HL-60 (cell line): ENCODE measurements around the gene ATP8A1.

Experiments used
- DNase-seq, 2 experiments: peaks; one replicate each; pipeline ENCODE4 v3.0.0-alpha.2; 2010 to 2020; ENCODE audit warnings: low read depth in 1 of 2, low spot score in 1 of 2
- H3K27ac ChIP-seq: fragments of 250-450 bp; sonication (Bioruptor Pico); replicated peaks from 2 replicates; pipeline ENCODE4 v1.5.1; 2020; ENCODE audit warnings: mild to moderate bottlenecking, moderate library complexity
- H3K27me3 ChIP-seq: fragments of 250-450 bp; sonication (Bioruptor Pico); 2 replicates; pipeline ENCODE4 v1.5.1; 2021; ENCODE audit warnings: mild to moderate bottlenecking, moderate library complexity; ENCODE audit not compliant: insufficient read depth, poor library complexity, severe bottlenecking
- H3K4me3 ChIP-seq: replicated peaks from 2 replicates; pipeline ENCODE4 v1.5.1; 2011; ENCODE audit warnings: mild to moderate bottlenecking, control low read depth, low read length; ENCODE audit not compliant: insufficient read depth
- GABPA ChIP-seq: IDR thresholded peaks from 2 replicates; pipeline ENCODE4 v1.6.1; 2012; ENCODE audit warnings: low read depth
- POLR2AphosphoS5 ChIP-seq: IDR thresholded peaks from 2 replicates; pipeline ENCODE4 v1.6.1; 2012; ENCODE audit warnings: low read depth
- SPI1 ChIP-seq: IDR thresholded peaks from 2 replicates; pipeline ENCODE4 v1.6.1; 2012; ENCODE audit warnings: low read depth, mild to moderate bottlenecking, borderline replicate concordance
- TF ChIP-seq, protein P1 (sequence below): IDR thresholded peaks from one replicate; pipeline ENCODE4 v1.5.1; 2011; ENCODE audit warnings: low read length, control low read depth, inconsistent platforms; ENCODE audit not compliant: insufficient read depth
- TF ChIP-seq, protein P2 (sequence below): IDR thresholded peaks from 2 replicates; pipeline ENCODE4 v1.6.1; 2012; ENCODE audit warnings: low read depth; ENCODE audit not compliant: insufficient replicate concordance

ATP8A1 gene

DNA sequence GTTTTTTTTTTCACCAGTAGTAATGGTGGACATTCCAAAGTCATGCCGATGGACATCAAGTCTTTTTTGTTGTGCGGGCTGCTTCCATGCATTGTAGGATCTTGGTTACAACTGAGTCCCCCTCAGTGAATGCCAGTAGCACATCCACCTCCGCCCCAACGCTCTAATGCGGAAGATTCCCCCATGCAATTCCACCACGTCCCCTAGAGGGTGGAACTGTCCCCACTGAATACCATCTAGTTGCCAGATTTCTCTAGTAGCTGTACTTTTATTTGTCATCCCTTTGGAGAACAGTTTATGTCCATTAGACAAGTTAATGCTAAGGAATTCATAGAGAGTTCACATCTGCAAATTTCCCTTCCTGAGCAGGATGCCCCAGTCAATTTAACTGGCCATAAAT lies 252.9 kb downstream of the ATP8A1 start:
- TF ChIP-seq SPI1 (no peak), GABPA (no peak), POLR2AphosphoS5 (no peak)
- TF ChIP-seq, protein P1, sequence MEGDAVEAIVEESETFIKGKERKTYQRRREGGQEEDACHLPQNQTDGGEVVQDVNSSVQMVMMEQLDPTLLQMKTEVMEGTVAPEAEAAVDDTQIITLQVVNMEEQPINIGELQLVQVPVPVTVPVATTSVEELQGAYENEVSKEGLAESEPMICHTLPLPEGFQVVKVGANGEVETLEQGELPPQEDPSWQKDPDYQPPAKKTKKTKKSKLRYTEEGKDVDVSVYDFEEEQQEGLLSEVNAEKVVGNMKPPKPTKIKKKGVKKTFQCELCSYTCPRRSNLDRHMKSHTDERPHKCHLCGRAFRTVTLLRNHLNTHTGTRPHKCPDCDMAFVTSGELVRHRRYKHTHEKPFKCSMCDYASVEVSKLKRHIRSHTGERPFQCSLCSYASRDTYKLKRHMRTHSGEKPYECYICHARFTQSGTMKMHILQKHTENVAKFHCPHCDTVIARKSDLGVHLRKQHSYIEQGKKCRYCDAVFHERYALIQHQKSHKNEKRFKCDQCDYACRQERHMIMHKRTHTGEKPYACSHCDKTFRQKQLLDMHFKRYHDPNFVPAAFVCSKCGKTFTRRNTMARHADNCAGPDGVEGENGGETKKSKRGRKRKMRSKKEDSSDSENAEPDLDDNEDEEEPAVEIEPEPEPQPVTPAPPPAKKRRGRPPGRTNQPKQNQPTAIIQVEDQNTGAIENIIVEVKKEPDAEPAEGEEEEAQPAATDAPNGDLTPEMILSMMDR: no peak
- TF ChIP-seq, protein P2, sequence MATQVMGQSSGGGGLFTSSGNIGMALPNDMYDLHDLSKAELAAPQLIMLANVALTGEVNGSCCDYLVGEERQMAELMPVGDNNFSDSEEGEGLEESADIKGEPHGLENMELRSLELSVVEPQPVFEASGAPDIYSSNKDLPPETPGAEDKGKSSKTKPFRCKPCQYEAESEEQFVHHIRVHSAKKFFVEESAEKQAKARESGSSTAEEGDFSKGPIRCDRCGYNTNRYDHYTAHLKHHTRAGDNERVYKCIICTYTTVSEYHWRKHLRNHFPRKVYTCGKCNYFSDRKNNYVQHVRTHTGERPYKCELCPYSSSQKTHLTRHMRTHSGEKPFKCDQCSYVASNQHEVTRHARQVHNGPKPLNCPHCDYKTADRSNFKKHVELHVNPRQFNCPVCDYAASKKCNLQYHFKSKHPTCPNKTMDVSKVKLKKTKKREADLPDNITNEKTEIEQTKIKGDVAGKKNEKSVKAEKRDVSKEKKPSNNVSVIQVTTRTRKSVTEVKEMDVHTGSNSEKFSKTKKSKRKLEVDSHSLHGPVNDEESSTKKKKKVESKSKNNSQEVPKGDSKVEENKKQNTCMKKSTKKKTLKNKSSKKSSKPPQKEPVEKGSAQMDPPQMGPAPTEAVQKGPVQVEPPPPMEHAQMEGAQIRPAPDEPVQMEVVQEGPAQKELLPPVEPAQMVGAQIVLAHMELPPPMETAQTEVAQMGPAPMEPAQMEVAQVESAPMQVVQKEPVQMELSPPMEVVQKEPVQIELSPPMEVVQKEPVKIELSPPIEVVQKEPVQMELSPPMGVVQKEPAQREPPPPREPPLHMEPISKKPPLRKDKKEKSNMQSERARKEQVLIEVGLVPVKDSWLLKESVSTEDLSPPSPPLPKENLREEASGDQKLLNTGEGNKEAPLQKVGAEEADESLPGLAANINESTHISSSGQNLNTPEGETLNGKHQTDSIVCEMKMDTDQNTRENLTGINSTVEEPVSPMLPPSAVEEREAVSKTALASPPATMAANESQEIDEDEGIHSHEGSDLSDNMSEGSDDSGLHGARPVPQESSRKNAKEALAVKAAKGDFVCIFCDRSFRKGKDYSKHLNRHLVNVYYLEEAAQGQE: no peak
- DNase-seq: no peak
- H3K27ac ChIP-seq: no peak overlapping the region
- peaks cover 17% of the 10 kb centered on the region for H3K27me3 ChIP-seq
- H3K4me3 ChIP-seq: no peak overlapping the region

DNA sequence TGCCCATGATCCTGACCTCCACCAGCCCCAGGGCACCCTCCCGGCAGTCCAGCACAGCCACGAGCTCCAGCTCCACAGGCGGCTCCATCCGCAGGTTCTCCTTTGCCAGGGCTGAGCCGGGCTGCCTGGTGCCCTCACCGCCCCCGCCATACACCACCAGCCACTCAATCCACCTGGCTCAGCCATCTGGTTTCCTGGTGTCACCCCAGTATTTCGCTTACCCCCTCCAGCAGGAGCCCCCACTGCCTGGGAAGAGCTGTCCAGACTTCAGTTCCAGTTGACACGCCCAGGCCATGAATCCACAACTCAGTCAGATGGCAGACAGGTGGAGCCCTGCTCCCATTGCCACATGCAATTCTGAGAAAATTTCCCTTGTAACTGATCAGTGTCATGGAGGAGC lies 255.7 kb downstream of the ATP8A1 start:
- no peak for TF ChIP-seq GABPA
- TF ChIP-seq, protein P2: no peak
- TF ChIP-seq POLR2AphosphoS5: no peak
- TF ChIP-seq SPI1: no peak
- TF ChIP-seq, protein P1: no peak
- no peak overlapping the region for H3K4me3 ChIP-seq
- DNase-seq: no peak
- no peak overlapping the region for H3K27ac ChIP-seq
- H3K27me3 ChIP-seq: peaks cover 41% of the 10 kb centered on the region

DNA sequence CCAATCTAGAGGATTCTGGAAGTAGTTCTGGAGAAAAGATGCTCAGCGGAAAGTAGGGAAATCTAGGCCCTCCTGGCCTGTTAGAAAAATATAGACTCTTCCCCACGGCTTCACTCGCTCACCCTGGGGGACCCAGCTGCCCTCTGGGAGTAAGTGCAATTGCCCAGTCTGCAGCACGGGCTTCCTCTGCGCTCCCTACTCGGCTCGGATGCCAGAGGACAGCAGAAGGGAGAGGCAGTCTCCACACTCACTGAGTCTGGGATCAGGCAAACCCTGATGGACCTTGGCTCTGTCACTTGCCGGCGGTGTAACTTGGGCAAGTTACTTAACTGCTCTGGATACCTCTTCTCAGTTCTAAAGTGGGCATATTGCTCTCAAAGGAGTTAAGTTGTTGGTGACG lies 257.5 kb downstream of the ATP8A1 start:
- TF ChIP-seq, protein P2: no peak
- no peak for TF ChIP-seq GABPA
- Histone ChIP-seq H3K4me3 (no peak overlapping the region), H3K27me3 (peaks cover 52% of the 10 kb centered on the region), H3K27ac (no peak overlapping the region)
- DNase-seq: no peak

DNA sequence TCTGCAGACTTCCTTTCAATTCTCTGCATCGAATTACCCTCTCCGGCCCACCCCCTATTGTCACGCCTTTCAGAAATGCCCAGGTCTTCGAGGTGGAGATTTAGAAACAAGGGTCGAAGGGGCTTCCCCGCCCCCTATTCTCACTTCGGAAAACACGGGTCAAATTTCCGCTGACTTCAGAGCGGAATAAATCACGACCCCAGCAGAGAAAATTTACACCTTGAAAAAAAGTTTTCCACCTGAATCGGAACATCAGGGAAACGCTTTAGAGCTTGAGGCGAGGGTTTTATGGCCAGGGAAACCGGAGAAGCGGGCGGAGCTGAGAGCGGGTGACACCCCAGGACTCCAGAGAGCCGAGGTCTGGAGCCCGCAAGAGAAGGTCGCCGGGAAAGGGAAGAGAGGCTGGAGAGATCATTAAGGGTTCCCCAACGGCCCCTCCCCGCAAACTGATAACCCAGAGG lies 258.0 kb downstream of the ATP8A1 start:
- DNase-seq: no peak
- Histone ChIP-seq H3K27ac (no peak overlapping the region), H3K4me3 (no peak overlapping the region), H3K27me3 (peaks cover 52% of the 10 kb centered on the region)
- no peak for TF ChIP-seq GABPA
- TF ChIP-seq, protein P2: no peak
- no peak for TF ChIP-seq POLR2AphosphoS5
- no peak for TF ChIP-seq SPI1
- TF ChIP-seq, protein P1: no peak
